HTR-8/SVneo (cell line): ENCODE data around the gene PRSS22.

Experiments
- DNase-seq: peaks from one replicate; pipeline ENCODE4 v3.0.0; 2011; ENCODE audit warnings: low spot score, mixed read lengths; ENCODE audit not compliant: insufficient read length
- FAIRE-seq: peaks from 2 replicates; lab custom pipeline; 2011; peaks lifted over from hg19 to GRCh38; lab: Jason Lieb, UNC

The PRSS22 gene

DNA sequence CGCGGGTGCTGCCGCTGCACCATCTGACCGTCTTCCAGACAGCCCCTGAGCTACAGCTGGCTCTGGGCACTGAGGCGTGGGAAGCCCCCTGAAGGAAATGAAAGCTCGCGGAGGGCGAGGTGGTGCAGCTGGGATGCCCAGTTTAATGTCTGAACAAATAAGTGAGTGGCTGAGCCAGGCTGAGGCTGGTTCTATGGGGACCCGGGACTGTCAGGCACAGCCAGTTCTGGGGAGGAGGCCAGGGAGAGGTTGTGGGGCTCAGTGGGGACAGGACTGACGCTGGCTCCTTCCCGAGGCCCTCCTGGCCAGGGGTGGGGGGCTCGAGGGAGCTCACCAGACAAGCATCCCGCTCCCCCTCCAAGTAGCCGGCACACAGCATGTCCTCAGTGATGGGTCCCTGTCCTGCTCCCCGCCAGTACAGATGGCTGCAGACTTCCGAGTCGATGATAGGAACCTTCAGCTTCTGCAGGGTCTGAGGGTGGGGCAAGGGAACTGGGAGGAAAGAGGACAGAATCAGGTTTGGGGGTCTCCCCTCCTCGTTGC lies 4.4 kb downstream of the PRSS22 start:
- DNase-seq = no peak
- no peak for FAIRE-seq

DNA sequence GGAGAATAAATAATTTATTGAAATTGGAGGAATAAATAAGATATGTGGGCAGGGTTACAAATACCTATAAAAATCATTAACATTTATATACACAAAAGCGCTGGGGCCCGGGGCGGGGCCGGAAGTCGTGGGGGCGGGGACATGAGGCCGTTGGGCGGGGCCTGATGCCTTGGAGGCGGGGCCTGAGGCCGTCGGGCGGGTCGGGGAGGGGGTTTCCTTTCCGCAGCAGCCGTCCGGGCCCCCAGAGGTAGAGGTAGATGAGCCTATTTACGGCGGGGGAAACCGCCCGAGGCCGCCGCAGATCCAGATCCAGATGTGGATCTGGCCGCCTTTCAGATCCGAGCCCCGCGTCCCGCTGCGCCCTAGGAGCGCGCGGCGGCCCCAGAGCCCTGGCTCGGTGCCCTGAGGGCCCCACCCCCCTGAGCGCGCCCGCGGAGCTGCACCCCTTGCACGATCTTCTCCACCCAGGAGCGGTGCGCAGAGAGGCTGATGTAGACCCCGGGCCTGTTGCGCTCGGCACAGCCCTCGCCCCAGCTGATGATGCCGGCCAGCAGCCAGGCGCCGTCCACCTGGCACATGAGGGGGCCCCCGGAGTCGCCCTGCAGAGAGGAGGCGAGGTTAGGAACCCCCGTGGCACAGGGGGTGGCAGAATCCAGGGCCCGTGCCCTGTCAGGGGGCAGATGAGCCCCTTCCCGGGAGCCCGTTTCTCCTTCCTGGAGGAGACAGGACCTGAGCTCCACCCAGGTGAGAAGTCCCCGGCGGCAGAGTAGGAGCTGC lies 5.1 kb downstream of the PRSS22 start:
- FAIRE-seq = no peak

DNA sequence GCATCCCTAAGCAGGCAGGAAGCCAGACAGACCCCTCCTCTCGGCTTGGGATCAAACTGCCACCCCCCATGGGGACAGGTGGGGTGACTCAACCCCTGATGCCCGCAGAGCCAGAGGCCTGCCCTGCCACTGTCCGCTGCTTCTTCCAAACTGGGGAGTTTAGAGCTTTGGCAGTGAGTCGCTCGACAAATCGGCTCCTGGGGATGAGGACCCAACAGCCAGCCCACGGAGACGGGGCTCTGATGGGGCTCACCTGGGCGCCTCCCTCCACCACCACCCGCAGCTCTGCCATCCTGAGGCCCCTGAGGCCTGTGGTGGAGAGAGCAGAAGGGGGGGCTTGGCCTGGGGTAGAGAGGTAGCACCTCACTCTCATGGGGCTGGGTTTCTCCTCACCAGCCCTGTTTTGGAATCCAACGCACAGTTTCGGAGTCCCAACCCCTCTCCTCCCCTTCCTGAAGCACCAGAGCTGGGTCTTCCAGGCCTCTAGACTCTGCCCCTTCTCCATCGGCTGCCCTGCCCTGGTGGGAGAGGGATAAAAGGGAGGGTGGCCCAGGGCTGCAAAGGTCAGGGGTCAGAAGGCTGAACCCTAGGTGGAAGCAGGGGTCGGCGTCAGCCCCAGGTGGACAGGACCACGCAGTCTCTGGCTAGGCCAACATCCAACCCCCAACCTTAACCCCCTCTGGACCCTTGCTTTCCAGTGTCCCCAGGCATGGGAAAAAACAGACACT lies 5.8 kb downstream of the PRSS22 start:
- DNase-seq (no peak), FAIRE-seq (no peak)

More for the DNA sequence above, 5.1 kb downstream of the PRSS22 start:
- DNase-seq = no peak

GRCh38 chr16:2848933-2849725 lies 8.8 kb downstream of the PRSS22 start:
- DNase-seq (no peak), FAIRE-seq (no peak)

DNA sequence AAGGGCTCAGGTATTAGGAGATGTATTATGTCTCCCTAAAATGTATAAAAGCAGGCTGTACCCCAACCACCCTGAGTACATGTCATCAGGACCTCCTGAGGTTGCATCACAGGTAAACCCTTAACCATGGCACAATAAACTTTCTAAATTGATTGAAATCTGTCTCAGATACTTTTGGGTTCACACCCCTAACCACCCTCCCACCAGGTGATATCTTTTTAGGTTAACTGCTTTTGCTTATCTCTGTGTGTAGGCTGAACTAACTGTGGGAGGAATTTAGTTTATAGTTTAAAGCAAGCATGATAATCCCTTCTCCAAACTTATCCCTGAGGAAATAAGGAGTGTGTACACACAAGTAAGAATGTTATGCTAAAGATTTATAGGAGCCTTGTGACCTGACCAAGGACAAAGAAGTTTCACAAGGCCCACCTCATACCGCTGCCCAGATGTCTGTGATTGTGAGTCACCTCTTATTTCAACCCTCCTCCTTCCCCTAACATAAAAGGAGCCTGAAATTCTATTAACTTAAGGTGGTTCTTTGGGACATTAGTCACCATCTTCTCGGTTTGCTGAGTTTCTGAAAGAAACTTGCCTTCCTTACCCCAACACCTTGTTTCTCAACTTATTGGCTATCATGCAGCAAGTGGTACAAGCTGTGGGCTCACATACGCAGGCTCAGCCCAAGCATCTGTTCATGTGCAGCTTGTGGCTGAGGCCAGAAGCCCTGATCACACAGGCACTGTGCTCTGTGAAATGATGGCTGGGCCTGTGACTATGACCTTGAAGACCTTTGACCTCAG lies 11.3 kb downstream of the PRSS22 start:
- peak; percentile 4 for FAIRE-seq
- DNase-seq = peak; percentile 22

- no peak for FAIRE-seq
Measured at GRCh38 chr16:2845116-2845515, 12.9 kb downstream of the PRSS22 start.

GRCh38 chr16:2843526-2843925 lies 14.4 kb downstream of the PRSS22 start:
- no peak for DNase-seq
- FAIRE-seq = no peak

More at GRCh38 chr16:2845116-2845515, 12.9 kb downstream of the PRSS22 start:
- DNase-seq = no peak

DNA sequence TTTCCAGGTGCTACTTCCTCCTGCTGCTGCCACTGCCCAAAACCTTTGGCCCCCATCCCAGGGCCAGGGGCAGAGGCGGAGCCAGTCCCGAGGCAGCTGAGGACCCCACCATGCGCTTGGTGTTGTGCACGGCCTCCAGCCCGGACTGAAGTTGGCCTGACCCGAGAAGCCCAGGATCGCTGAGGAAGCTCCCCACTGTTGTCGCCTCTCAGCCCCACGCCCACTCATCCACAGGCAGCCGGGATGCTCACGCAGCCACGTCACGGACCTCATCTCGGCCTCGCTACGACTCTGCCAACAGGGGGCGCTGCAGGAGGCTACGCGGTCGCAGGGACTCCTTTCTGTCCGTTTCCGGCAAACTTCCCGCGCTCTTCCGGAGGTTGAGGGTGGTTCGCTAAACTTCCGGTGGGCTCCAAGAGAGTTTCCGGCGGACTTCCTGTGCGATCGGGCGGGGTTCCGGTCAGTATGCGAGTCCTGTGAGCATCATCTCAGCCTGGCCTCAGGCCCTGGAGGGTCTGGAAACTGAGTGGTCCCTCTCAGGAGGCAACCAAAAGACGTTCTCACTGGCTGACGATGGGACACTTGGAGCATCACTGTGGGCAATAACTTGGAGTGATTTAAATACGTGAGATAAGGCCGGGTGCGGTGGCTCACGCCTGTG lies 15.5 kb downstream of the PRSS22 start:
- no peak for FAIRE-seq
- no peak for DNase-seq

- FAIRE-seq = no peak
Measured at GRCh38 chr16:2841606-2842339, 16.2 kb downstream of the PRSS22 start.

GRCh38 chr16:2840914-2841313 lies 17.1 kb downstream of the PRSS22 start:
- no peak for FAIRE-seq
- no peak for DNase-seq

More at GRCh38 chr16:2841606-2842339, 16.2 kb downstream of the PRSS22 start:
- DNase-seq = no peak

DNA sequence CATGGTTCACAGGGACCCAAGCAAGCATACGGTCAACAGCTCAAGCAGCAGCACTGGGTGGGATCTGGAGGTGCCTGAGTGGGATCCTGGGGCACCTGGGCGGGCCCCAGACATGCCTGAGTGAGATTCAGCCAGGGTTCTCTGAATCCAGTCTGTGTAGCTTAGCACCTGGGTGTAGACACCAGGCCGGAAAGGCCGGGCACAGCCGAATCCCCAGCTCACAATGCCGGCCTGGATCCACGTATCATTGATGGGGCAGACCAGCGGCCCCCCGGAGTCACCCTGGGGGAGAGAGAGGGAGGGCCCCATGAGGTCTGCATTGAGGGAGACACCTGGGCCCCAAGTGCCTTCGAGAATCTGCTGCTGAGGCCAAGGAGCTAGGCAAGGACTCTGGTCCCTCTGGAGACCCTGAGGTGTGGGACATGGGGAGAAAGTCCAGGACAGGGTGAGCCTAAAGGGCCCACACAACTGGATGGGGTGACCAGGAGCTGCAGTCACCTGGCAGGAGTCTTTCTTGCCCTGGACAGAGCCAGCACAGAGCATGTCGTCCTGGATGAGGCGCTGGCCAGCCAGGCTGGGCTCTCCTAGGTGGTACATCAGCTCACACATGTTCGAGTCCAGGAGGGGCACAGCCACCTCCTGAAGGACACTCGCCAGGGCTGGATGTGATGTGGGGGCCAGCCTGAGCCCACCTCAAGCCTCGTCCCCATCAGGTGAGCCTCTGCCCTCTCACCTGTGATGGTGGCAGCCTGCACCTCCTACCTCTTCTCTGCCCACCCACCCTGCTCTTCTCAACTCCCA lies 18.1 kb downstream of the PRSS22 start:
- DNase-seq (no peak), FAIRE-seq (no peak)

DNA sequence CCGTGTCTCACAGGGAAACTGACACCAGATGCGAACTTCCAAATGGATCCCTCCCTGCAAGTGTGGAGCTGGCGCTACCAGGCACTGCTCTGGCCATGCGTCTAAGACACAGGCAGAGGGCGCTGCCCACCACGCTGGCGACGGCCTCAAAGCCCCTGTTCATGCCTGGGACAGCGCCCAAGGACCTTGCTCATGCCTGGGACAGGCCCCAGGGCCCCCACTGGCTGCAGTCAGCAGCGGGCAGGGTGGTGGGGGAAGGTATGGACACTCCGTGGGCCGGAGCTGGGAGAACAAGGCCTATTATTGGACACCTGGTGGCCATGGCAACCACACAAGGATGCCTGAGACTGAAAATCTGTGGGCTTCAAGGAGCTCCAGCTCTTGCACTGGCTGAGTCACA lies 19.0 kb downstream of the PRSS22 start:
- DNase-seq = peak; percentile 91
- FAIRE-seq = peak; percentile 94

DNA sequence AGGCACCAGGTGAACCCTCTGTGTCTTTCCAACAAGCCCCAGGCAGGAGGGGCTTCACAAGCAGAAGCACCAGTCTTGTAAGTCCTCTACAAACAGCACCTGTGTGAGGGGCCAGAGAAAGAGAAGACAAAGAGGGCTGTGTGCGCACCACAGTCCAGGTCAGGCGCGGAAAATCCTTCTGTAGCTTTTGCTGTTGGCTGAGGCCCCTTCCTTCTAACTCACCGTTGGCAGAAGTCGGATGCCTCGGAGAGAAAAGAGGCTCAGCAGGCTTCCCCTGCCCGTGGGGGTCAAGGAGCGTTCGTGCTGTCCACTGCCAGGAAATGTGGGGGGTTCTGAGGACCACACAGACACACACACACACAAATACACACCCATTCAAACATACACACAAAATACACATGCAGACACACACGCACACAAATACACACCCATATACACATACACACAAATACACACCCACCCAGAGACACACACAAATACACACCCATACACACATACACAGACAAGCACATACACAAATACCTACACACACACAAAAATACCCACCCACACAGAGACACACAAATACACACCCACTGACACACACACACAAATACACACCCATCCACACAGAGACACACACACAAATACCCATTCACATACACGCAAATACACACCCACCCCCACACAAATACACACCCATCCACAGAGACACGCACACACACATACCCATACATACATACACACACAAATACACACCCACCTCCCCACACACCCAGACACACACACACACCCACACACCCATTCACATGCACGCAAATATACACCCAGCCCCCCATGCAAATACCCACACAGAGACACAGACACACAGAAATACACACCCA lies 21.1 kb downstream of the PRSS22 start:
- FAIRE-seq = no peak
- DNase-seq = no peak

DNA sequence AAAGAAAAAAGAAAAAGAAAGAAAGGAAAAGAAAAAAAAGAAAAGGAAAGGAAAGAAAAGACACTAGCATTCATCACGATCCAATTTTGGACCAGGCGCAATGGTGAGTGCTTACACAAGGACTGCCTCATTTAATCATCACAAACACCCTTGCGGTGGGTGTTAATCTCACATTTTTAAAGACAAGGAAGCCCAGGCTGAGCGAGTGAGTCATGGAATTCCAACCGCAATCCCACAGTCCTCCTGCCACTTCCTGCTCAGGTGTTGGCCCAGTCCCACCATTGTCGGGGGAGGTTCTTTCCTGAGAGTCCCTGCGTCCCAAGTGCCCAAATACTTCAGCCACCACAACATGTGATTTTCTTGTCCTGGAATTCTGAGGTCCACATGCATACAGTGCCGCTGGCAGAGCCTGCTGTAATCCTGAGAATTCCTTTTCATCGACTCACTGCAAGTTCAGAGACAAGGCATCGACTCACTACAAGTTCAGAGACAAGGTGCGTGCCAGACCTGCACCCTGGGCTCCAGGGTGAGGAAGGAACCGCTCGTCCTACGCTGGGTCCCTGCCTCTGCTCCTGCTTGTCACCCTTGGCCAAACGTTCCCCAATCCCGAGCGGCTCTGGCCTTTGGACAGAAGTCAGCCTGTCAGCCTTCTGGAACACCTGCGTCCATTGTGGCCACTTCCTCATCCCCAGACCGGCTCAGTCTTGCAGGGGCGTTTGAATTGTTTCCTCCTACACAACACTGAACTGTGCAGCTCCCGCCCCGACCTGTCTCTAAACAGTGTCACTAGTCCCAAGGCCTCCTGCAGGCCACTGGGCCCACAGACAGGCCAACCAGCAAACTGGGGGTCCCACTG lies 22.1 kb downstream of the PRSS22 start:
- FAIRE-seq (peak; percentile 98), DNase-seq (peak; percentile 92)

DNA sequence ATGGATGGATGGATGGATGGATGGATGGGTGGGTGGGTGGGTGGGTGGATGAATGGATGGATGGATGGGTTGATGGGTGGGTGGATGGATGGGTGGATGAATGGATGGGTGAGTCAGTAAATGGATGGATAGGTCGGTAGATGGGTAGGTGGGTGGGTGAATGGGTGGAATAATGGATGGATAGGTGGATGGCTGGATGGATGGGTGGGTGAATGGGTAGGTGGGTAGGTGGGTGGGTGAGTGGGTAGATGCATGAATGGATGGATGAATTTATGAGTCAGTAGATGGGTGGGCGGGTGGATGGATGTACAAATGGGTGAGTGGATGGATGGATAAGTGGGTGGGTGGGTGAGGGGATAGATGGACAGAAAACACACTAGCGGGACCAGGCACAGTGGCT lies 23.0 kb downstream of the PRSS22 start:
- DNase-seq (no peak), FAIRE-seq (peak; percentile 80)

GRCh38 chr16:2833776-2834175 lies 24.2 kb downstream of the PRSS22 start:
- DNase-seq = no peak
- no peak for FAIRE-seq
